ENCODE measurements around the gene DAZ1.
"Not testable (repeated sequence)": the region's sequence is repeated elsewhere in the genome, so short reads cannot be mapped to it uniquely, and the experiment has no call there.

Gene DAZ1

DNA sequence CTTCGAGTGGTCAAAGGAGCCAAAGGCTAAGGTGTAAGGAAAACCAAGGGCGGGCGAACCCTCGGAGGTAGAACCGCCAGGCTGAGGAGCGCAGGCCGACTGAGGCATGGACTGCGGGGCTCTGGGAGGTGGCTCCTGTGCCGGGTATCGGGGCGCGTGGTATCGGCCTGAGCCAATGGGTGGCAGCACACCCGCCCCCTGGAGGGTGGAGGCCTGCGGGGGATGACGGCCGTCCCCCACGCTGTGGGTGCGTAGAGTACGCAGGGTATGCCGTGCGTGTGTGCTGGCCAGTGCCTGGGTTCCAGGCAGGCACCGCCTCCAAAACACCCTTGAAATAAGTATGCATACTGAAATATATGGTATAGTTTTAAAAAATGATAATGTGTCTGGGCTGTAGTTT, at the start of gene DAZ1:
TSS of gene DAZ1 (minus strand) at position 101 of the 400 bp plus-strand sequence. CDS start 208 bp downstream, outside the sequence.
- DNase-seq: not testable (repeated sequence)

DNA sequence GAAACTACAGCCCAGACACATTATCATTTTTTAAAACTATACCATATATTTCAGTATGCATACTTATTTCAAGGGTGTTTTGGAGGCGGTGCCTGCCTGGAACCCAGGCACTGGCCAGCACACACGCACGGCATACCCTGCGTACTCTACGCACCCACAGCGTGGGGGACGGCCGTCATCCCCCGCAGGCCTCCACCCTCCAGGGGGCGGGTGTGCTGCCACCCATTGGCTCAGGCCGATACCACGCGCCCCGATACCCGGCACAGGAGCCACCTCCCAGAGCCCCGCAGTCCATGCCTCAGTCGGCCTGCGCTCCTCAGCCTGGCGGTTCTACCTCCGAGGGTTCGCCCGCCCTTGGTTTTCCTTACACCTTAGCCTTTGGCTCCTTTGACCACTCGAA, 20.4 kb upstream of the DAZ1 start, which contains the start of gene DAZ2:
TSS of gene DAZ2 (plus strand) at position 301 of the 400 bp plus-strand sequence. CDS start 208 bp downstream, outside the sequence.
- DNase-seq: not testable (repeated sequence)

DNA sequence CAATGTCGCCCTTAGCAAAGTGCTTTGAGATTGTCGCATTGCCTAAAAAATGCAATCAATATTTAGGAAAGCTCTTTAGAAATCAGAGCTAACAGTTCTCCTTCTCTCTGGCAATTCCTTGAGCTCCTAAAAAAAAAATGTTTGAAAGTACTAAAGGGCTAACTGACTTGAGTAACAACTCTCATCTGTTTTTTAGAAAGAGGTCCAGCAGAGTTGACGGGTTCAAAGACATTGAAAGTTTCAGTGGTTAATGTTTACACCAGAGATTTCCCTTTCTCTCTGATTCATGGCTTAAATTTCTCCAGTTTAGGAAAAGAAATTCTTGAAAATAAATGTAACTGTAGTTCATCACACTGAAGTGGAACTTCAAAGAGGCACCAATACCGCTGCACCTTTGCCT, 11.9 kb upstream of the DAZ1 start:
- DNase-seq: not testable (repeated sequence)

DNA sequence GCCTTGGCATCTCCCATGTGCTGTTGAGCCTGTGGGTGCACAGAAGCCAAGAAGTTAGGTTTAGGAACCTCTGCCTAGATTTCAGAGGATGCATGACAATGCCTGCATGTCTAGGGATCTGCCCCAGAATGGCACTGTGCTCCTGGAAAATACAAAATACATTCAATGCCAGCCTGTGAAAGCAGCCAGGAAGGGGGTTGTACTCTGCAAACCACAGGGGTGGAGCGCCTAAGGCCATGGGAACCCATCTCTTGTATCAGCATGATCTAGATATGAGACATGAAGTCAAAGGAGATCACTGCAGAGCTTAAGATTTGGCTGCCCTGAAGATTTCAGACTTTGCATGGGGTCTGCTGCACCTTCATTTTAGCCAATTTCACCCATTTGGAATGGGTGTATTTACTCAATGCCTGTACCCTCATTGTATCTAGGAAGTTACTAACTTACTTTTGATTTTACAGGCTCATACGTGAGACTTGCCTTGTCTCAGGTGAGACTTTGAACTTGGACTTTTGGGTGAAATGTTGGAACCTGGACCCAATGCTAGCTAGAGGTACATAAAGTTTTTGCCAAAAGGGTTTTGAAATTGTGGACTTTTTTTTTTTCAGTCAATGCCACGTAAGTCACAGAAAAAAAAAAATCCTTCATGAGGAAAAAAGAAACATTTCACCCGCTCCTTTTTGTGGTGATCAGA, 11.1 kb upstream of the DAZ1 start:
- not testable (repeated sequence) for DNase-seq

DNA sequence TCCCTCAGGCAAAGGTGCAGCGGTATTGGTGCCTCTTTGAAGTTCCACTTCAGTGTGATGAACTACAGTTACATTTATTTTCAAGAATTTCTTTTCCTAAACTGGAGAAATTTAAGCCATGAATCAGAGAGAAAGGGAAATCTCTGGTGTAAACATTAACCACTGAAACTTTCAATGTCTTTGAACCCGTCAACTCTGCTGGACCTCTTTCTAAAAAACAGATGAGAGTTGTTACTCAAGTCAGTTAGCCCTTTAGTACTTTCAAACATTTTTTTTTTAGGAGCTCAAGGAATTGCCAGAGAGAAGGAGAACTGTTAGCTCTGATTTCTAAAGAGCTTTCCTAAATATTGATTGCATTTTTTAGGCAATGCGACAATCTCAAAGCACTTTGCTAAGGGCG, 8.6 kb upstream of the DAZ1 start:
- not testable (repeated sequence) for DNase-seq

Measured in CD4-positive, alpha-beta T cell treated with Interleukin-4 for 4 hours (primary cell).